ENCODE data around the gene CCDC18. TPM values are rescaled to one million over a fixed set of nuclear protein-coding genes. Genes with fewer than 3 reads are reported as not detected.

Gene CCDC18
- total RNA-seq, 1 donor from 2014 or later = 3.4 TPM

GRCh38 chr1:93178418-93178817 lies 2.1 kb upstream of the CCDC18 start:
- TF ChIP-seq, protein P1, sequence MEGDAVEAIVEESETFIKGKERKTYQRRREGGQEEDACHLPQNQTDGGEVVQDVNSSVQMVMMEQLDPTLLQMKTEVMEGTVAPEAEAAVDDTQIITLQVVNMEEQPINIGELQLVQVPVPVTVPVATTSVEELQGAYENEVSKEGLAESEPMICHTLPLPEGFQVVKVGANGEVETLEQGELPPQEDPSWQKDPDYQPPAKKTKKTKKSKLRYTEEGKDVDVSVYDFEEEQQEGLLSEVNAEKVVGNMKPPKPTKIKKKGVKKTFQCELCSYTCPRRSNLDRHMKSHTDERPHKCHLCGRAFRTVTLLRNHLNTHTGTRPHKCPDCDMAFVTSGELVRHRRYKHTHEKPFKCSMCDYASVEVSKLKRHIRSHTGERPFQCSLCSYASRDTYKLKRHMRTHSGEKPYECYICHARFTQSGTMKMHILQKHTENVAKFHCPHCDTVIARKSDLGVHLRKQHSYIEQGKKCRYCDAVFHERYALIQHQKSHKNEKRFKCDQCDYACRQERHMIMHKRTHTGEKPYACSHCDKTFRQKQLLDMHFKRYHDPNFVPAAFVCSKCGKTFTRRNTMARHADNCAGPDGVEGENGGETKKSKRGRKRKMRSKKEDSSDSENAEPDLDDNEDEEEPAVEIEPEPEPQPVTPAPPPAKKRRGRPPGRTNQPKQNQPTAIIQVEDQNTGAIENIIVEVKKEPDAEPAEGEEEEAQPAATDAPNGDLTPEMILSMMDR (IDR thresholded peaks at IDR 0.05; ENCODE audit: borderline replicate concordance) = no peak
- Histone ChIP-seq H3K36me3 (peaks cover 3% of the 10 kb centered on the region), H3K27me3 (ENCODE audit: low read depth) (no peaks in the 10 kb centered on the region), H3K4me3 (peak overlapping the region; percentile 89), H3K9me3 (replicated peaks) (no peaks in the 10 kb centered on the region), H3K27ac (replicated peaks) (peak overlapping the region; percentile 99), H3K4me1 (peaks cover 59% of the 10 kb centered on the region)
- intact Hi-C loops (cut with micrococcal nuclease) = no loop called here
- no peak for DNase-seq

DNA sequence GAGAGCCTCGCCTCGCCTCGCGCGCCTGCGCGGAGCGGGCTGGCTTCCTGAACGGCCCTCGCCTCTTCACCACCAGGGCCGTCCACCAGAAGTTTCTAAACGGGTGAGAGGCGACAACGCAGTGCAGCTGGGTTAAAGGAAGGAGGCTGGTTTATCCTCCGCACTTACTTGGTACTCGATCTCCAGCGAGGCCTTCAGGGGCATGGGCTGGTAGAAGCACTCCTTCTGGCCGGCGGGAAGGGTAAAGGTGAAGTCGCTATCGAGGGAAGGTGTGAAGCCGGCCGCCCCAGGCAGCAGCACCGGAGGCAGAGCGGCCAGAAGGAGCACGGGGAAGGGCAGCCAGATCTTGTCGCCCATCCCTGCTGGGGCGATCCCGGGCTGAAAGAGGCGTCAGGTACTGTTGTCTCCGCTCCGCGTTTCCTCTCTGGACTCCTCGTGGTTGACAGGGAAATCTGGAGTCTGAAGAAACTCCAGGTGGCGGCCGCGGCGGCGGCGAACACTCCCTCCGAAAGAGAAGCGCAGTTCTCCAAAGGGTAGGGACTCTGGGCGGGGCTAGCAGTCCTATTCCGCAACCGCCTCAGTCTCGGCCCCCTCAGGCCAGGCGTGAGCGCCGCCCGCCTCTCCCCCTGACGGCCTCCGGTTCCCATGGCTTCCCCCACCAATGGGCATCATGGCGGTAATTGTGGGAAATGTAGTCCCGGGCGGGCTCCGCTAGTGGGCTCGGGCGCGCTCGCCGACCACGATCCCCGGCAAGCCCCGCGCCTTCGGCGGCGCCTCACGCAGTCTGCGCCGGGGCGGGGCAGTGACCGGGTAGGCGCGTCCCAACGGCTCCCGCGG lies 420 bp upstream of the CCDC18 start, which contains the start of gene TMED5:
TSS of gene TMED5 (minus strand) at position 528 of the 837 bp plus-strand sequence. CDS start at position 357, 171 bp downstream.
- H3K9me3 ChIP-seq (replicated peaks) = no peaks in the 10 kb centered on the region
- H3K27ac ChIP-seq (replicated peaks) = peak within 1 kb of the TSS; percentile 99
- intact Hi-C loops (cut with micrococcal nuclease) = no loop called here
- peak; percentile 97 for DNase-seq
- H3K36me3 ChIP-seq = no peaks in the 10 kb centered on the region
- TF ChIP-seq, protein P1 (IDR thresholded peaks at IDR 0.05; ENCODE audit: borderline replicate concordance) = peak; percentile 46
- H3K4me1 ChIP-seq = peaks cover 51% of the 10 kb centered on the region
- H3K4me3 ChIP-seq = peak within 1 kb of the TSS; percentile 89
- no peaks in the 10 kb centered on the region for H3K27me3 ChIP-seq (ENCODE audit: low read depth)

DNA sequence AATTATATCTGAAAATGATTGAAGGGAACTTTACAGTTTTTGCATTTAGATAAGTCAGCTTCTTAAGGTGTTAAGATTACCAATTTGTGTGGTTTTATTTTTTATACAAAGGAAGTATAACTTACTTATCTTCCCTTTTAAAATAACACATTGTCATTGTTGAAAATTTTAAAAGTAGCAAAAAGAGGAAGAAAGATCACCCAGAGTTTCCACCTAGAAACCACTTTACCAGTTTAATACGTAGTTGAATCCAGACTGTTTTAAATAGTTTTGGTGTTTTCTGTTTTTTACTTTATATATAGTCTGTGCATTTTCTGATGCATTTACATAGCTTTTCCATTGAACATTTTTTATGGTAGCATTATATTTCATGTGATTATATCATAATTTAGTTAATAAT lies 6.1 kb downstream of the CCDC18 start:
- Histone ChIP-seq H3K4me1 (no peaks in the 10 kb centered on the region), H3K27me3 (ENCODE audit: low read depth) (no peaks in the 10 kb centered on the region), H3K4me3 (no peak overlapping the region), H3K27ac (replicated peaks) (no peak overlapping the region), H3K36me3 (no peaks in the 10 kb centered on the region), H3K9me3 (replicated peaks) (no peaks in the 10 kb centered on the region)
- TF ChIP-seq, protein P1 (IDR thresholded peaks at IDR 0.05; ENCODE audit: borderline replicate concordance) = no peak
- DNase-seq = no peak
- intact Hi-C loops (cut with micrococcal nuclease) = no loop called here

DNA sequence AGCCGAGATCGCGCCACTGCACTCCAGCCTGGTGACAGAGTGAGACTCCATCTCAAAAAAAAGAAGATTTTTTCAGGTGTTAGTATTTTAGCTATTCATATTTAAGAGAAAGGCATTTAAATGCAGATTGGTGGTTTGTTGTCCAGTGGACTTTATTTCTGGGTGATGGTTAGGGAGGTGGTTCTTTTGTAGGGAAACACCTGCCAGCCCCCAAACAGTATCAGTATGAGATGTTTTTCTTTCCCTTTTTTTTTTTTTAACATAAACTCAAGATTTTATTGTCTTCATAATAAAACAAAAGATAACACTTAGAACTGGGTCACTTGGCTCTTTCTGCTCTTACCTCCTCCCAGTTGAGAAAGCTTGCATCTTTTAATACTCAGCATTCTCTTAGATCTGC lies 9.9 kb downstream of the CCDC18 start:
- Histone ChIP-seq H3K4me3 (no peak overlapping the region), H3K27ac (replicated peaks) (no peak overlapping the region), H3K27me3 (ENCODE audit: low read depth) (no peaks in the 10 kb centered on the region), H3K9me3 (replicated peaks) (no peaks in the 10 kb centered on the region), H3K36me3 (no peaks in the 10 kb centered on the region), H3K4me1 (no peaks in the 10 kb centered on the region)
- no peak for DNase-seq
- intact Hi-C loops (cut with micrococcal nuclease) = no loop called here
- TF ChIP-seq, protein P1 (IDR thresholded peaks at IDR 0.05; ENCODE audit: borderline replicate concordance) = no peak

GRCh38 chr1:93194231-93194990 lies 13.9 kb downstream of the CCDC18 start:
- H3K9me3 ChIP-seq (replicated peaks) = no peaks in the 10 kb centered on the region
- intact Hi-C loops (cut with micrococcal nuclease) = no loop called here
- H3K36me3 ChIP-seq = no peaks in the 10 kb centered on the region
- no peak for DNase-seq
- H3K27ac ChIP-seq (replicated peaks) = no peak overlapping the region
- H3K4me3 ChIP-seq = no peak overlapping the region
- H3K27me3 ChIP-seq (ENCODE audit: low read depth) = no peaks in the 10 kb centered on the region
- TF ChIP-seq, protein P1 (IDR thresholded peaks at IDR 0.05; ENCODE audit: borderline replicate concordance) = no peak
- no peaks in the 10 kb centered on the region for H3K4me1 ChIP-seq

Measured in left ventricle myocardium inferior (tissue), 1 donor.